ENCODE measurements around the gene C2orf74.
"Not testable (repeated sequence)": the region's sequence is repeated elsewhere in the genome, so short reads cannot be mapped to it uniquely, and the experiment has no call there.

C2orf74 gene

GRCh38 chr2:61161888-61162287, at the start of gene C2orf74:
Gene C2orf74 (plus strand): TSS chr2:61162188. CDS start chr2:61162515, 327 bp downstream.
- no peak for DNase-seq

- DNase-seq, result no peak
Measured at GRCh38 chr2:61114147-61114546, 47.8 kb upstream of the C2orf74 start.

GRCh38 chr2:61116302-61116701, 45.7 kb upstream of the C2orf74 start:
- no peak for DNase-seq

DNA sequence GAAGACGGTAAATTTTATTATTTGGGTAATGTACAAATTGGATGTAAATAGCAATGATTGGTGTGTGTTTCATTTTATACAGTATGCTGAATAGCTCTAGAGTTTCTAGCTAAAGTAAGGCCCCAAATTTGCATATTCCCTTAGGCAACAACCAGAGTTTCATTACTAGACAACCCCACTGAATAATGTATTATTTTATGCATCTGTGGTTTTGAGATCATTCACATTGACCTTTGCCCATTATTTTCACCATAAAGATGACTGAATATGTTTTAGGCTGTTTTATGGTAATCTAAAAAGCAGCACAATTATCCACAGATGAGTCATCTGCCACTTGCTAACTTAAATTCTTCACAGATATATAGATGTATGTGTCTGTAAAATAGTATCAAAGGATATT, 44.5 kb upstream of the C2orf74 start:
- DNase-seq, result no peak

DNA sequence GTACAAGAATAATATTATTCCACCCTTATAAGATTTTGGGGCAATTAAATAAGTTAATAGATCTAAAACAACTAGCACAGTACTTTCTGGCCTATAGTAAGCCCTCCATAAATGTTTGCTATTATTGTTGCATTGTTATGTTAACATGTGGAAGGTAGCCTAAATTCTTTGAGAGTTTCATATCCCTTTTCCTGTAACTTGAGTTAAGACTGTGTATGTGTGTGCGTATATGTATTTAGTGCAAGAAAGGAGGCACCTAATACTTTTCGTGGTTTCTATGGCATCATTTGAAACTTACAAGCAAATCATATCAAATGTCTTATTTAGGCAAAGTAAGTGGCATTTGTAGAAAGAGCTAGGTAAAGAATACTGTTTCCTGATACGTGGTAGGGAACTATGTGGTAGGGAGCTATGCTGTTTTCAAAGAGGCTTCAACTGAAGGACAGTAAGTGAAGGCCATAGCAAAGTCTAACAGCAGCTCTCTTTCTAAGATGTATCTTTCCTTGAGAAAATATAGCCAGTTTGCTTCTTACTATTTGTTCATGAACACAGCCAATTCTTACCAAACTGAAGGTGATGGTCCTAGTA, 36.8 kb upstream of the C2orf74 start:
- DNase-seq, result no peak

DNA sequence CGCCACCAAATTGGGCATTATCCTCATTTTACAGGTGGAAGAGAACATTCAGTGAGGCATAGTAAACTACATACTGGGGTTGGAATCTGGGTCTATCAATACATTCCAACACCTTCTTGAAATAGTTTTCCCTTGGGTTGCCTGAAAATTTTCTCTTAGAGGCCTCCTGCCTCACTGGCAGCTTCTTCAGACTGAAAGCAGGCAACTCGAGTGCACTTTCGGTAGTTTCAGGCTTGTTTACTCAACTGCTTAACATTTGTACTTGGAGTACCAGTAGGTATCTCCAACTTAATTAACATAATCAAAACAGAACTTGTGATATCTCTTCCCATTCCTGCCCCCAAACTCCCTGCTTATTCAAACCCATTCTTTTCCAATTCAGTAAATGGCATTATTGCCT, 36.2 kb upstream of the C2orf74 start:
- no peak for DNase-seq

- not testable (repeated sequence) for DNase-seq
Measured at GRCh38 chr2:61128122-61128521, 33.9 kb upstream of the C2orf74 start.

DNA sequence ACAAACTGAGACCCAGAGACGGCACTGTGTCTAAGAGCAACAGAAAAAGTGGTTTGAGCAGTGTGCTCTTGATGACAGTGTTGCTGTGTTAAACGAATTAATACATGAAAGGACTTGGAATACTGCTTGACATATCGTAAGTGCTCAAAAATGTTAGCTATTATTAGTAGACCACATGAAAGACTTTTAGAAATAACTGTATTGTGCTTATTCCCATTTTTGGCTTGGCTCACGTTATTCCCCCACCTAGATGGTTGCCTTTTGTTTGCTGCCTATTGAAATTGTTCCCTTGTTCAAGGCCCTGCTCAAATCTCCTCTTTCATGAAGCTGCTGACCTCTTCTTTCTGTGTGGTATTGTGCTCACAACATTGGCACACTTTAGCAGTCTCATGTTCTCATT, 27.8 kb upstream of the C2orf74 start:
- DNase-seq, result no peak

GRCh38 chr2:61135510-61135909, 26.5 kb upstream of the C2orf74 start:
- no peak for DNase-seq

GRCh38 chr2:61138859-61139258, 23.1 kb upstream of the C2orf74 start:
- no peak for DNase-seq

DNA sequence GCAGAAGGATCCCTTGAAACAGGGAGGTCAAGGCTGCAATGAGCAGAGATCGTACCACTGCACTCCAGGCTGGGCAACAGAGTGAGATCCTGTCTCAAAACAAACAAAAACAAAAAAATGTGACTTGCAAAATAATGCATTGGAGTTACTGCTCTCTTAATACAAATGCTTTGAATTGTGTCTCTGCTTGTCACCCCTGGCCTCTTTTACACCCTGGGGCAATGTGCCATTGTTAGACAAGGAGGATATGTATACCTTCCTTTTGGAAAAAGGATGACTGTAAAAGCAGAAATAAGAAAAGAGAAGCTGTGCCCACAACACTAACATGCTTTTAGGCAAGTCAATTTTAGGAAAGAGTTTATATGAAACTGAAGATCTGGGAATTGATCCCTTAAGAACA, 20.8 kb upstream of the C2orf74 start:
- no peak for DNase-seq

- peak; percentile 95 for DNase-seq
Measured at GRCh38 chr2:61144697-61145268, 17.2 kb upstream of the C2orf74 start.

- DNase-seq, result no peak
Measured at GRCh38 chr2:61145990-61146389, 16.0 kb upstream of the C2orf74 start.

- DNase-seq, result not testable (repeated sequence)
Measured at GRCh38 chr2:61148091-61148490, 13.9 kb upstream of the C2orf74 start.

DNA sequence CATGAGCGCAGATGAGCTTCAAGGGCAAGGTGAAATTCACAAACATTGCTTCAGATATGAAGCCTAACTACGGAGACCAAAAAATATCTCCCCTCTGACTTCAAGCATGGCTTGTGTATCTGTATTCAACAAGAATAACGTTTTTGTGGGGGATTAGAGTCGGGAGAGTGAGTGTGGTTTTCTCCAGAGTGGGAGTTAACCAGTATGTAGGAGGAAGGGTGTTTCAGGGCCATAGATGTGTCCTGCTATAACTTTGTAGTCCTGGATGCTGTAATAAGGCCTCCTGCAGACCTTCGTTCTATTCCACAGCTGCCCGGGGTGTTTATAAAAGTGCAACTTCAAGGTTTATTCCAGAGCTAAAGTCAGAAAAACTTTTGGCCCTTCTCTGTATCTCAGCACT, 12.9 kb upstream of the C2orf74 start:
- no peak for DNase-seq

- no peak for DNase-seq
Measured at GRCh38 chr2:61151436-61151835, 10.6 kb upstream of the C2orf74 start.

DNA sequence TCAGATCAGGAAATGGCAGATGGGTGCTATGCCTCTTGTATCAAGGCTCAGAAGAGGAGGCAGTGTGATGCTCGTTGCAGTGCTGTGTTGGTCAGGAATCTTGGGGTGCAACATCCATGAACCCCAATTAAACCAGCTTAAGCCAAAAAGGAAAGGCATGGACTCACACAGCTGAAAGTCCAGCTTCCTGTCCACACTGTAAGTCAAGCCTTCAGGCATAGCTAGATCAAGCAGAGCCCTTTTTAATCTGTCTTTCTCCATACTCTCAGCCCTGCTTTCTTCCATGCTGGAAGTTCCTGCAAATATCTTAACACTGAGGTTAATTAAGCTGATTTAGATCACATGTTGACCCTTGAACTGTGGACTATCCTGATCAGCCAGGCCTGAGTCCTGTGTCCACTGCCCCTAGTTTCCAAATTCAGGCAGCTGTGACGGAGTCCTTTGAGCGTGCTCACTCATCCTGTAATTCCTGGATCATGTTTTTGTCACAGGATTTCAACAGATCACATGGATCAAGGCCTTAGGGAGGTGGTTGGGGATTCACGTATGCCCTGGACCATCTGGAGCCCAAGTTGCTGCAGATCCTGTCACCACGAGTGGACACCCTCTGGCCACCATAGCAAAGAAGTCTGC, 4.5 kb upstream of the C2orf74 start:
- no peak for DNase-seq

DNA sequence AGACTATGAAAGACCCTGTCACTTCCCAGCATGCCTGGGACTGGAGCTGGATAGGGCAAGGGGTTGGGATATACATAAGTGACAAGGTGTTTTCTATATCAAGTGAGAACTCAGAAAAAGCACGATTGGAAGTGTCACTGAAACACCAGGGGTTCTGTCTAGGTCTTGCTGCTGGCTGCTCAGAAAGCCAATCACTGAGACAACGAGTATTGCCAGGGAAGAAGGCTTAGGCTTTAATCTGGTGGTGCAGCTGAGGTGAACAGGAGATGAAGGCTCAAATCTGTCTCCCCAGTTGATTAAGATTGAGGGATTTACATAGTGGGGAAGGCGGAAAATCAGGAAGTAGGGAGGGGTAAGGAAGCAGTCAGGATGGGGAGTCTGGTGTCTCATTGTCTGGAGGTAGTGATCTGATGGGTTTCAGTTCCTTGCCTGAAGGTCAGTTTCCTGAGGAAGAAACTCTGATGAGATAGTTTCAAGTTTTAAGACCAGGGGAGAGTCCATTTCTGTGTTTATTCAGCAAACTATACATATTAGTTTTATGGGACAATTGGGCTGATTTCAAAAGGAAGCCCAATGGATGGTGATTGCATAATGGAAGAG, 3.5 kb upstream of the C2orf74 start:
- no peak for DNase-seq

DNA sequence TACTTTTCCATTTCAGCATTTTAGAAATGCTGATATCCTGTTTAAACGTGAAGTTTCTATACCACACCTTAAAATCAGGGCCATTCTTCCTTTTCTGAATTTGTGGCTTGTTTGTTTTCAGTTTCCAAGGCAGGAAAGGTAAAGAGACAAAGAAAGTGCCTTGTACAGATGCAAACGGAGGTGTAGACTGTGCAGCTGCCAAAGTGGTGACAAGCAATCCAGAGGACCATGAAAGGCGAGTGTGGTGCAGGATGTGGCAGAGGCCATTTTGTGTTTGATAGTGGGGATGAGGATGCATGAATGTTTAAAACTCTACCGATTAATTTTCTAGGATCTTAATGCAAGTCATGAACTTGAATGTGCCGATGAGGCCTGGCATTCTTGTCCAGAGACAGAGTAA, 733 bp downstream of the C2orf74 start:
- no peak for DNase-seq

DNA sequence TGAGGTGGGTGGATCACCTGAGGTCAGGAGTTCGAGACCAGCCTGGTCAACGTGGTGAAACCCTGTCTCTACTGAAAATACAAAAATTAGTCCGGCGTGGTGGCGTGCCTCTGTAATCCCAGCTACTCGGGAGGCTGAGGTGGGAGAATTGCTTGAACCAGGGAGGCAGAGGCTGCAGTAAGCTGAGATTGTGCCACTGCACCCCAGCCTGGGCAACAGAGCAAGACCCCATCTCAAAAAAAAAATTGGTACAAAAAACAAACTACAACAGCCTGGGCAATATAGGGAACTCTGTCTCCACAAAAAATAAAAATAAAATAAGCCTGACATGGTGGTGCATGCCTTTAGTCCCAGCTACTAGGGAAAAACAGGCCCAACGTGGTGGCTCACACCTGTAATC, 3.1 kb downstream of the C2orf74 start:
- DNase-seq, result not testable (repeated sequence)

DNA sequence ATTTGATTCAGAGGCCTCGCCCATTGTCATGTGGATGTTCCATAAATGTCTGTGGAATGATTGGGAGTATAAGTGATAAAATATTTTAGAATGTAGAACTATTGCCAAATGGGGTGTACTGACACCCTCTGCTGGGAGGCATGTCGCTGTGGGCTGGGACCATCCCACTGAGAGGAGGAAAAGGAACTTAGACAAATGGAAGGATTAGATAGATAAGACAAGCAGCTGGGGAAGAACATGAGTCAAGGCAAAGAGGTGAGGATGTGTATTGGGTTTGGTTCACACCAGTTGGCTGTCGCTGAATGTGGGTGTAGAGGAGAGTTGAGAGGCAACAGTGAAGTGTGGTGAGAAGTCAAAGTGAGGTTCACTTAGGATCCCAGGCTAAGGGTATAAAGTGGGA, 4.0 kb downstream of the C2orf74 start:
- no peak for DNase-seq

DNA sequence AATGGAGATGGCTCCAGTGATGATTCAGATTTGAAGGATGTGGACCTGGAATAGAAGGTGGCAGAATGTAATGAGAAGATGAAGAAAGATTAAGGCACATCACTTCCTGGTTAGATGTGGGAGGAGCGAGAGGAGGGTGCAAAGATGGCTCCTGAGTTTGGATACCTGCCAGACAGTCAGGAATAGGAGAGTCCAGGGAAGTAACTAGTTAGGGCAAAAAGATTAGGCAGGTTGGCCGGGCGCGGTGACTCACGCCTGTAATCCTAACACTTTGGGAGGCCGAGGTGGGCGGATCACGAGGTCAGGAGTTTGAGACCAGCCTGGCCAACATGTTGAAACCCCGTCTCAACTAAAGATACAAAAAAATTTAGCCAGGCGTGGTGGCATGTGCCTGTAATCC, 5.6 kb downstream of the C2orf74 start:
- DNase-seq, result no peak

DNA sequence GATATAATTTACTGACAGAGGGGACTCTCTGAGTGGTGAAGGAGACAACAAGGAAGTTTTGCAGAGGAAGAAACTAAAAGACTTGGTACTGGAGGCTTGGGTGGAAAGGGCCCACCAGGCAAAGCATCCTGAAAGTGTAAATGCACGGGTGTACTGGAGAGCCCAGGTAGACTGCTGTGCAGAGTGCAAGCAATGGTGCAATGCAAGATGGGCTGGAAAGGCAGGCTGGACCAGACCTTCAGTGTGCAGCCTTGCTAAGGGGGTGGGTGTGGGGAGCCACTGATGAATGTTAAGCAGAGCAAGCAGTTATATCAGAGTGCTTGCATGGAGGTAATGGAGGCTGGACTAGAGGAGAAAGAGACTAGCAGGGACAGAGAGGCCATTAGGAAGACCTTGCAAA, 10.7 kb downstream of the C2orf74 start:
- no peak for DNase-seq

DNA sequence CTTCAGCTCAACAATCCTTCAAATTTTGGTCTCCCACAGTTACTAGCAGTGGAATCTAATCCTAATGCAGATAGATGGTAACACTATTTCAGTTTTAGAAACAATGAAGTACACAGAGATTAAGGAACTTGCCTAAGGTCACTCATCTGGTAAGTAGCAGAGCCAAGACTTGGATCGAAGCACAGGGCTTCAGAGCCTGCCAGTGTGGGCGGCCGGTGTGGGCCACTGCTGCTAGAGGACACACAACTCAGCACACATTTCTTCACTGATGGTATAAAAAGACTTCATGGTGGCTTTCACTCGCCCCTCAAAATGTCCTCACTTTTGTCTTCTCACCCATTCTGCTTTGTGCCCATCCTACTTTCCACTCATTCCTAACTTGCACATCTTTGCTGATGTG, 11.1 kb downstream of the C2orf74 start:
- DNase-seq, result no peak

Measured in T1000 (cell line).